ENCODE data around the gene HMGCR.

HMGCR gene

DNA sequence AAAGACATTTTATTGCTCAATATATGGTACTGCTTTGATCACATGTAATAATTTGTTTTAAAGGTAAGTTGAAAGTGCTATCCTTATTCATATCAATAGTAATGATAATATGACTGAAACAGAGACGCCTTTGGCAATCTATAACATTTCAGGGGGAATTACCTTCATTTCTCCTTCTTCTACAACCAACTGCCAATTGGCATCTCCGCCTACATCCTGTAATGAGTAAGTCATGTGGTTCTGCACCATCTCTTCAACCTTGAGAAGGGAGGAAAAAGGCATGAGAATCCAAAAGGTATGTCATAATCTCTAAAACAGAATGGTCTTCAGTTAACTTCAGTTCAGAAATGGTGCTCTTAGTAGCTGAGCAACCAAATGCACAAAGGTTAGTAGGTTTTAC lies 52.4 kb downstream of the HMGCR start:
- no peak for DNase-seq

GRCh38 chr5:75395277-75395676 lies 58.3 kb downstream of the HMGCR start:
- no peak for DNase-seq

- no peak for DNase-seq
Observed at GRCh38 chr5:75405296-75405695, 68.3 kb downstream of the HMGCR start.
